ENCODE data around the gene TUBB.

TUBB gene

GRCh38 chr6:30687659-30688431 lies 32.3 kb upstream of the TUBB start:
- peak in 1 of 2 experiments; percentile 14 for DNase-seq (ENCODE audit: low read depth in 2 of 2)

- DNase-seq (ENCODE audit: low read depth in 2 of 2), result no peak
Measured at GRCh38 chr6:30688569-30688968, 31.6 kb upstream of the TUBB start.

GRCh38 chr6:30689022-30689865 lies 30.9 kb upstream of the TUBB start:
- DNase-seq (ENCODE audit: low read depth in 2 of 2), result no peak

GRCh38 chr6:30689985-30690384 lies 30.2 kb upstream of the TUBB start:
- DNase-seq (ENCODE audit: low read depth in 2 of 2), result no peak

GRCh38 chr6:30690403-30691207 lies 29.5 kb upstream of the TUBB start, which contains the start of gene NRM:
Gene NRM, minus strand, starts transcription at chr6:30690984. Its CDS starts 10 bp downstream, at chr6:30690974.
- peak; percentile 59 to 62 for DNase-seq (ENCODE audit: low read depth in 2 of 2)

GRCh38 chr6:30691208-30691847 lies 28.8 kb upstream of the TUBB start:
- DNase-seq (ENCODE audit: low read depth in 2 of 2), result no peak

- DNase-seq (ENCODE audit: low read depth in 2 of 2), result no peak
Measured at GRCh38 chr6:30696432-30696831, 23.7 kb upstream of the TUBB start.

- DNase-seq (ENCODE audit: low read depth in 2 of 2), result no peak
Measured at GRCh38 chr6:30700340-30700739, 19.8 kb upstream of the TUBB start.

- DNase-seq (ENCODE audit: low read depth in 2 of 2), result no peak
Measured at GRCh38 chr6:30703011-30703410, 17.1 kb upstream of the TUBB start.

GRCh38 chr6:30703821-30704220 lies 16.3 kb upstream of the TUBB start:
- no peak for DNase-seq (ENCODE audit: low read depth in 2 of 2)

GRCh38 chr6:30705620-30706019 lies 14.5 kb upstream of the TUBB start:
- no peak for DNase-seq (ENCODE audit: low read depth in 2 of 2)

- DNase-seq (ENCODE audit: low read depth in 2 of 2), result no peak
Measured at GRCh38 chr6:30707281-30707850, 12.8 kb upstream of the TUBB start.

- no peak for DNase-seq (ENCODE audit: low read depth in 2 of 2)
Measured at GRCh38 chr6:30709101-30709868, 10.9 kb upstream of the TUBB start.

- no peak for DNase-seq (ENCODE audit: low read depth in 2 of 2)
Measured at GRCh38 chr6:30711758-30712380, 8.3 kb upstream of the TUBB start.

- DNase-seq (ENCODE audit: low read depth in 2 of 2), result no peak
Measured at GRCh38 chr6:30712441-30712945, 7.7 kb upstream of the TUBB start.

GRCh38 chr6:30714263-30714662 lies 5.9 kb upstream of the TUBB start:
- DNase-seq (ENCODE audit: low read depth in 2 of 2), result no peak

- DNase-seq (ENCODE audit: low read depth in 2 of 2), result no peak
Measured at GRCh38 chr6:30716879-30717128, 3.3 kb upstream of the TUBB start.

GRCh38 chr6:30717129-30717844 lies 2.9 kb upstream of the TUBB start, which contains the start of gene MDC1:
Gene MDC1, minus strand, starts transcription at chr6:30717281. Its CDS starts 2,106 bp downstream, at chr6:30715175.
- peak; percentile 100 for DNase-seq (ENCODE audit: low read depth in 2 of 2)
